Hepatocyte (in vitro differentiated cells): Measurements from ENCODE around the gene SMPDL3B. TPM values are rescaled to one million over a fixed set of nuclear protein-coding genes. Genes with fewer than 3 reads are reported as not detected.

Experiments
- DNase-seq: peaks from one replicate; pipeline ENCODE4 v3.0.0-alpha.2; 2016; ENCODE audit warnings: low spot score
- H2AFZ ChIP-seq: fragments of 200-600 bp; sonication (generic); 2 replicates; pipeline ENCODE4 v1.6.0; 2016; ENCODE audit warnings: antibody characterized with exemption, mild to moderate bottlenecking
- H3K27ac ChIP-seq: fragments of 200-600 bp; sonication (generic); 2 replicates; pipeline ENCODE4 v1.5.1; 2016; ENCODE audit warnings: mild to moderate bottlenecking
- H3K27me3 ChIP-seq: fragments of 200-600 bp; sonication (generic); 2 replicates; pipeline ENCODE4 v1.6.1; 2016
- H3K36me3 ChIP-seq: fragments of 200-600 bp; sonication (generic); replicated peaks from 2 replicates; pipeline ENCODE4 v1.5.1; 2016; ENCODE audit warnings: low read depth; ENCODE audit not compliant: insufficient read depth
- H3K4me1 ChIP-seq: fragments of 200-600 bp; sonication (generic); 2 replicates; pipeline ENCODE4 v1.5.1; 2016; ENCODE audit warnings: mild to moderate bottlenecking, moderate library complexity; ENCODE audit not compliant: insufficient read depth
- H3K4me2 ChIP-seq: fragments of 200-600 bp; sonication (generic); 2 replicates; pipeline ENCODE4 v1.6.0; 2016
- H3K4me3 ChIP-seq: fragments of 200-600 bp; sonication (generic); 2 replicates; pipeline ENCODE4 v1.5.1; 2016; ENCODE audit warnings: mild to moderate bottlenecking
- H3K79me2 ChIP-seq: fragments of 200-600 bp; sonication (generic); 2 replicates; pipeline ENCODE4 v1.6.0; 2017; ENCODE audit warnings: mild to moderate bottlenecking
- H3K9me2 ChIP-seq: fragments of 200-600 bp; sonication (generic); replicated peaks from 2 replicates; pipeline ENCODE4 v1.6.0; 2017; ENCODE audit warnings: mild to moderate bottlenecking; ENCODE audit not compliant: insufficient read depth
- H3K9me3 ChIP-seq: fragments of 200-600 bp; sonication (generic); 2 replicates; pipeline ENCODE4 v1.5.1; 2016; ENCODE audit warnings: low read depth, mild to moderate bottlenecking
- H4K20me1 ChIP-seq: fragments of 200-600 bp; sonication (generic); 2 replicates; pipeline ENCODE4 v1.6.0; 2016; ENCODE audit warnings: mild to moderate bottlenecking; ENCODE audit not compliant: insufficient read depth, poor library complexity, severe bottlenecking
- CTCF ChIP-seq: fragments of 200-600 bp; sonication (generic); IDR thresholded peaks from 2 replicates; pipeline ENCODE4 v1.5.1; 2016; ENCODE audit warnings: antibody characterized with exemption, mild to moderate bottlenecking; ENCODE audit not compliant: poor library complexity
- EZH2 ChIP-seq: fragments of 200-600 bp; sonication (generic); IDR thresholded peaks from 2 replicates; pipeline ENCODE4 v1.6.1; 2016; ENCODE audit warnings: antibody characterized with exemption, mild to moderate bottlenecking, borderline replicate concordance
- EZH2phosphoT487 ChIP-seq: fragments of 200-600 bp; sonication (generic); IDR thresholded peaks from one replicate; pipeline ENCODE4 v1.6.1; 2018; ENCODE audit warnings: antibody characterized with exemption, mild to moderate bottlenecking, low read depth, moderate library complexity; ENCODE audit not compliant: unreplicated experiment, severe bottlenecking
- WGBS: methylation state at CpG from one replicate; pipeline ENCODE4 v1.1.6; 2016; ENCODE audit warnings: low lambda C conversion rate; ENCODE audit errors: missing lambda C conversion rate; 5-methylcytosine and 5-hydroxymethylcytosine counted together
- polyA plus RNA-seq: library from polyadenylated mRNA; unstranded; fragments of >200 nt; fragmentation: Nextera tagmentation; extraction: Ambion mirVana; gene quantifications from 2 replicates; pipeline ENCODE4 v1.2.1, GENCODE V29; 2016
- total RNA-seq: library from RNA; depleted of rRNA; stranded (reverse); fragments of >200 nt; gene quantifications from 2 replicates; pipeline ENCODE4 v1.2.3, GENCODE V29; 2014

SMPDL3B gene
- total and polyA plus RNA-seq, 2 experiments from 2014 or later: 16.2 to 17.3 TPM

- Histone ChIP-seq H3K36me3 (no peaks in the 10 kb centered on the region), H3K79me2 (peaks cover 5% of the 10 kb centered on the region), H3K9me3 (no peaks in the 10 kb centered on the region), H3K4me3 (no peak overlapping the region), H3K27me3 (no peaks in the 10 kb centered on the region), H4K20me1 (no peaks in the 10 kb centered on the region), H3K4me1 (no peaks in the 10 kb centered on the region), H3K4me2 (no peak overlapping the region), H3K9me2 (no peaks in the 10 kb centered on the region), H2AFZ (no peak overlapping the region), H3K27ac (no peak overlapping the region)
- TF ChIP-seq CTCF (no peak), EZH2 (no peak), EZH2phosphoT487 (no peak)
- no peak for DNase-seq
- 100% methylated on average over 1 of the region's 1 CpG for WGBS
Measured at GRCh38 chr1:27912429-27912828, 22.4 kb upstream of the SMPDL3B start.

- 82% methylated on average over 7 of the region's 7 CpGs for WGBS
- no peaks in the 10 kb centered on the region for H3K9me2 ChIP-seq
- peak overlapping the region; percentile 41 for H3K27ac ChIP-seq
- peak overlapping the region; percentile 42 for H3K4me2 ChIP-seq
- H2AFZ ChIP-seq: peak overlapping the region; percentile 41
- no peak overlapping the region for H3K4me3 ChIP-seq
- peaks cover 5% of the 10 kb centered on the region for H3K79me2 ChIP-seq
- H3K4me1 ChIP-seq: no peaks in the 10 kb centered on the region
- H4K20me1 ChIP-seq: no peaks in the 10 kb centered on the region
- no peaks in the 10 kb centered on the region for H3K36me3 ChIP-seq
- no peaks in the 10 kb centered on the region for H3K9me3 ChIP-seq
- no peaks in the 10 kb centered on the region for H3K27me3 ChIP-seq
- no peak for DNase-seq
- no peak for TF ChIP-seq CTCF
- TF ChIP-seq EZH2: no peak
- TF ChIP-seq EZH2phosphoT487: no peak
Measured at GRCh38 chr1:27915082-27915575, 19.7 kb upstream of the SMPDL3B start.

- Histone ChIP-seq H3K36me3 (no peaks in the 10 kb centered on the region), H3K4me1 (no peaks in the 10 kb centered on the region), H3K4me3 (no peak overlapping the region), H3K79me2 (no peaks in the 10 kb centered on the region), H3K27ac (no peak overlapping the region), H3K4me2 (no peak overlapping the region), H3K9me3 (no peaks in the 10 kb centered on the region), H3K27me3 (no peaks in the 10 kb centered on the region), H3K9me2 (no peaks in the 10 kb centered on the region), H4K20me1 (no peaks in the 10 kb centered on the region), H2AFZ (no peak overlapping the region)
- WGBS: 86% methylated on average over 3 of the region's 3 CpGs
- no peak for TF ChIP-seq EZH2
- no peak for TF ChIP-seq EZH2phosphoT487
- TF ChIP-seq CTCF: no peak
- no peak for DNase-seq
Measured at GRCh38 chr1:27922272-27922671, 12.5 kb upstream of the SMPDL3B start.
